Measurements from ENCODE around the gene GRID2.

Gene GRID2

GRCh38 chr4:93810340-93810992 lies 1506.7 kb downstream of the GRID2 start:
- no peaks in the 10 kb centered on the region for H3K9me3 ChIP-seq (ENCODE audit: control insufficient read depth, low read length)
- H3K9ac ChIP-seq (ENCODE audit: low read length): no peak overlapping the region
- no peak for DNase-seq (ENCODE audit: low read depth)
- no peak overlapping the region for H3K4me3 ChIP-seq (ENCODE audit: low read length)
- H3K36me3 ChIP-seq (ENCODE audit: control insufficient read depth, insufficient read depth, low read length, severe bottlenecking): no peaks in the 10 kb centered on the region
- no peaks in the 10 kb centered on the region for H3K4me1 ChIP-seq (ENCODE audit: control insufficient read depth, insufficient read depth, low read length)
- peaks cover 24% of the 10 kb centered on the region for H3K27me3 ChIP-seq (replicated peaks; ENCODE audit: control insufficient read depth, insufficient read depth, low read length)

DNA sequence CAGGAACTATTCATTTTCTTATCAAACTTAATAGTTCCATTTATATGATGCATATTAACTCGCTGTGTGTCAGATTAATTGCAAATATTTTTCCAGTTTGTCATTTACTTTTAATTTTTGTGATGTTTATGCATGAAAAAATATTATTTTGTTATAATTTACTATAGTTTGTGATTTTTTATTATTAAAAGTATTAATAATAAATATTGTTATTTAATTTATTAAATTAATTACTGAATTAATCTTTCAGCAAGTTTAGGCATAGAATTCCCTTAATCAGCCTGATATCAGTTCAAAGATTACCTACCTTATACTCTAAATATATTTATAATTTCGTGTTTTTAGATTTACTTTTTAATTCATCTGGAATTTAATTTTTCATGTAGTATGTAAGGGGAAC lies 1509.3 kb downstream of the GRID2 start:
- Histone ChIP-seq H3K4me1 (ENCODE audit: control insufficient read depth, insufficient read depth, low read length) (no peaks in the 10 kb centered on the region), H3K9me3 (ENCODE audit: control insufficient read depth, low read length) (no peaks in the 10 kb centered on the region), H3K4me3 (ENCODE audit: low read length) (no peak overlapping the region), H3K9ac (ENCODE audit: low read length) (no peak overlapping the region), H3K36me3 (ENCODE audit: control insufficient read depth, insufficient read depth, low read length, severe bottlenecking) (no peaks in the 10 kb centered on the region), H3K27me3 (replicated peaks; ENCODE audit: control insufficient read depth, insufficient read depth, low read length) (peaks cover 22% of the 10 kb centered on the region)
- DNase-seq (ENCODE audit: low read depth): no peak

DNA sequence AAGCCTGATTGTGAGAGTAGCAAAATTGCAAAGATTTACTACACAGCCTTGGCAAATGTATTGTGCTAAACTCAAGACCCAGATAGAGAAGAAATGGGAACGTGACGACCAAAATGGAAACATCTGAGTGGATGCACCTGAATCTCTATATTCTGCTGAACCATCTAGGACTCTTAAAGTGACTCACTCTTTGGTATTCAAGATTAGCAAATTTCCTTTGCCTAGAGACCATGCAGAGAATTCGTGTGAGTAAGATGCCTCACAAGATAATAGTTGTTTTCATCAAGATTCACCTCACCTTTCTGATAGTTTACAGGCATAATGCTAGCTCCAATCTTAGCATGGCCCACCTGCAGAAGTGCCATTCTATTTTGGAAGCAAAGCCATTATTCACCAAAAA lies 1510.4 kb downstream of the GRID2 start:
- Histone ChIP-seq H3K9me3 (ENCODE audit: control insufficient read depth, low read length) (no peaks in the 10 kb centered on the region), H3K4me3 (ENCODE audit: low read length) (no peak overlapping the region), H3K36me3 (ENCODE audit: control insufficient read depth, insufficient read depth, low read length, severe bottlenecking) (no peaks in the 10 kb centered on the region), H3K27me3 (replicated peaks; ENCODE audit: control insufficient read depth, insufficient read depth, low read length) (peaks cover 15% of the 10 kb centered on the region), H3K9ac (ENCODE audit: low read length) (no peak overlapping the region), H3K4me1 (ENCODE audit: control insufficient read depth, insufficient read depth, low read length) (no peaks in the 10 kb centered on the region)
- no peak for DNase-seq (ENCODE audit: low read depth)

DNA sequence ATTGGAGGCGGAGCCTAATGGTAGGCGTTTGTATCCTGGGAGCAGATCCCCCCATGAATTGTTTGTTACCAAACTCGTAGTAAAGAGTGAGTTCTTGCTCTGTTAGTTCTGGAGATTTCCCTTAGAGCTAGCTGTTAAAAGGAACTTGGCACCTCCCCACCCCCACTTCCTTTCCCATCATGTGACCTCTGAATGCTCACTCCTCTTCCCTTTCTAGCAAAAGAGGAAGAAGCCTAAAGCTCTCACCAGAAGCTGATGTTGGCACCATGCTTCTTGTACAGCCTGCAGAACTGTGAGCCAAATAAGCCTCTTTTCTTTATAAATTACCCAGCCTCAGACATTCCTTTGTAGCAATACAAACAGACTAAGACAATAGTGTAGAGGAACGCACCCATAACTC lies 1511.0 kb downstream of the GRID2 start:
- H3K36me3 ChIP-seq (ENCODE audit: control insufficient read depth, insufficient read depth, low read length, severe bottlenecking): no peaks in the 10 kb centered on the region
- H3K4me1 ChIP-seq (ENCODE audit: control insufficient read depth, insufficient read depth, low read length): no peaks in the 10 kb centered on the region
- DNase-seq (ENCODE audit: low read depth): no peak
- peaks cover 14% of the 10 kb centered on the region for H3K27me3 ChIP-seq (replicated peaks; ENCODE audit: control insufficient read depth, insufficient read depth, low read length)
- H3K4me3 ChIP-seq (ENCODE audit: low read length): no peak overlapping the region
- H3K9me3 ChIP-seq (ENCODE audit: control insufficient read depth, low read length): no peaks in the 10 kb centered on the region
- no peak overlapping the region for H3K9ac ChIP-seq (ENCODE audit: low read length)

Data from adipocyte (in vitro differentiated cells).